ENCODE data around the gene RASAL1. TPM values are rescaled to one million over a fixed set of nuclear protein-coding genes. Genes with fewer than 3 reads are reported as not detected.
A peak's percentile ranks its signal among the peaks of the same experiment; 100 is the strongest.

RASAL1 gene
- total RNA-seq, 1 experiment from 2014 or later = 14.9 TPM

GRCh38 chr12:113136990-113137511, 1.5 kb upstream of the RASAL1 start:
- Histone ChIP-seq H4K20me1 (ENCODE audit: insufficient read depth) (no peaks in the 10 kb centered on the region), H3K9me3 (ENCODE audit: insufficient read depth, low read depth) (no peaks in the 10 kb centered on the region), H3K27me3 (ENCODE audit: insufficient read depth, low read depth) (no peaks in the 10 kb centered on the region), H3K4me1 (replicated peaks; ENCODE audit: insufficient read depth) (peaks cover 38% of the 10 kb centered on the region), H3F3A (ENCODE audit: insufficient read depth, low read depth) (peaks cover 25% of the 10 kb centered on the region), H3K4me2 (peak overlapping the region; percentile 90; the same call in 1 of the 2 replicates), H3K27ac (peak overlapping the region; percentile 93), H3K79me2 (ENCODE audit: low read depth) (peaks cover 15% of the 10 kb centered on the region), H3K9me2 (ENCODE audit: insufficient read depth) (no peaks in the 10 kb centered on the region), H3K4me3 (no peak overlapping the region), H3K36me3 (ENCODE audit: low read depth) (no peaks in the 10 kb centered on the region), H2AFZ (peak overlapping the region; percentile 45; the same call in 1 of the 2 replicates)
- intact Hi-C loops (cut with micrococcal nuclease; ENCODE audit: unreplicated experiment) = loop anchor here (5.0 kb wide), 1 partner anchor 40 kb away; no protein-coding TSS in a partner anchor
- BruUV-seq (replicated peaks) = TSS peak; percentile 63
- ChIA-PET POLR2A (ENCODE audit: unreplicated experiment) (no interaction called here), CTCF (no interaction called here)
- TF ChIP-seq EZH2 (IDR thresholded peaks at IDR 0.05; ENCODE audit: low read depth) (no peak), CTCF (conservative IDR thresholded peaks at IDR 0.05) (no peak)
- peak; percentile 89 to 97 for DNase-seq

- H3F3A ChIP-seq (ENCODE audit: insufficient read depth, low read depth) = peaks cover 25% of the 10 kb centered on the region
- peak overlapping the region; percentile 45; the same call in 1 of the 2 replicates for H2AFZ ChIP-seq
- H3K27ac ChIP-seq = peak overlapping the region; percentile 93
- peaks cover 38% of the 10 kb centered on the region for H3K4me1 ChIP-seq (replicated peaks; ENCODE audit: insufficient read depth)
- CTCF ChIA-PET = interaction anchor here (0.5 to 1.8 kb wide), 2 partner anchors 17 to 134 kb away, joined by 5 to 21 read pairs; no protein-coding TSS in a partner anchor
- H4K20me1 ChIP-seq (ENCODE audit: insufficient read depth) = no peaks in the 10 kb centered on the region; the same call in 1 of the 2 replicates
- H3K79me2 ChIP-seq (ENCODE audit: low read depth) = peaks cover 15% of the 10 kb centered on the region
- peak overlapping the region; percentile 42; the same call in 1 of the 2 replicates for H3K4me3 ChIP-seq
- peak overlapping the region; percentile 90 for H3K4me2 ChIP-seq
- DNase-seq = peak in 1 of 2 experiments; percentile 36
- H3K36me3 ChIP-seq (ENCODE audit: low read depth) = no peaks in the 10 kb centered on the region
- no TSS peak for BruUV-seq (replicated peaks)
- H3K9me2 ChIP-seq (ENCODE audit: insufficient read depth) = no peaks in the 10 kb centered on the region
- no peaks in the 10 kb centered on the region for H3K9me3 ChIP-seq (ENCODE audit: insufficient read depth, low read depth)
- H3K27me3 ChIP-seq (ENCODE audit: insufficient read depth, low read depth) = no peaks in the 10 kb centered on the region
- intact Hi-C loops (cut with micrococcal nuclease; ENCODE audit: unreplicated experiment) = loop anchor here (5.0 kb wide), 1 partner anchor 39 kb away; no protein-coding TSS in a partner anchor
- POLR2A ChIA-PET (ENCODE audit: unreplicated experiment) = no interaction called here
- TF ChIP-seq EZH2 (IDR thresholded peaks at IDR 0.05; ENCODE audit: low read depth) = no peak
Observed at GRCh38 chr12:113136128-113136989, 798 bp upstream of the RASAL1 start.

GRCh38 chr12:113134521-113134951, 1.0 kb downstream of the RASAL1 start:
- Histone ChIP-seq H3K9me3 (ENCODE audit: insufficient read depth, low read depth) (no peaks in the 10 kb centered on the region), H3K27ac (no peak overlapping the region), H3K9me2 (ENCODE audit: insufficient read depth) (no peaks in the 10 kb centered on the region), H3K4me1 (replicated peaks; ENCODE audit: insufficient read depth) (peaks cover 38% of the 10 kb centered on the region), H4K20me1 (ENCODE audit: insufficient read depth) (no peaks in the 10 kb centered on the region; the same call in 1 of the 2 replicates), H3K36me3 (ENCODE audit: low read depth) (no peaks in the 10 kb centered on the region), H3K27me3 (ENCODE audit: insufficient read depth, low read depth) (no peaks in the 10 kb centered on the region), H3K79me2 (ENCODE audit: low read depth) (peaks cover 15% of the 10 kb centered on the region), H3K4me2 (peak overlapping the region; percentile 90), H3K4me3 (peak overlapping the region; percentile 91), H3F3A (ENCODE audit: insufficient read depth, low read depth) (peaks cover 25% of the 10 kb centered on the region), H2AFZ (peak overlapping the region; percentile 98)
- intact Hi-C loops (cut with micrococcal nuclease; ENCODE audit: unreplicated experiment) = loop anchor here (2.0 kb wide), 1 partner anchor 18 kb away; no protein-coding TSS in a partner anchor
- TF ChIP-seq EZH2 (IDR thresholded peaks at IDR 0.05; ENCODE audit: low read depth) (no peak), CTCF (conservative IDR thresholded peaks at IDR 0.05) (no peak)
- no peak for DNase-seq
- CTCF ChIA-PET = interaction anchor here (1.8 kb wide), 1 partner anchor 19 kb away, joined by 21 read pairs; no protein-coding TSS in a partner anchor
- POLR2A ChIA-PET (ENCODE audit: unreplicated experiment) = interaction anchor here (0.7 kb wide), 1 partner anchor 70 kb away, joined by 4 read pairs; no protein-coding TSS in a partner anchor
- BruUV-seq (replicated peaks) = no TSS peak

Measured in PC-9 (cell line).